Duodenal mucosa (tissue), 2 donors: ENCODE measurements around the gene CD82.
A peak's percentile ranks its signal among the peaks of the same experiment; 100 is the strongest.

Source experiments
- H3K27ac ChIP-seq: one replicate; pipeline ENCODE4 v1.7.0; 2013; ENCODE audit warnings: low read depth, low read length
- H3K27me3 ChIP-seq, 2 donors: one replicate each; pipeline ENCODE4 v1.7.0; 2013; ENCODE audit warnings: low read length in 2 of 2, control low read depth in 1 of 2; ENCODE audit not compliant: insufficient read depth in 2 of 2, control insufficient read depth in 1 of 2
- H3K36me3 ChIP-seq, 2 donors: one replicate each; pipeline ENCODE4 v1.7.0; 2013; ENCODE audit warnings: low read length in 2 of 2, control low read depth in 1 of 2; ENCODE audit not compliant: insufficient read depth in 2 of 2, control insufficient read depth in 1 of 2
- H3K4me1 ChIP-seq, 2 donors: one replicate each; pipeline ENCODE4 v1.7.0; 2013; ENCODE audit warnings: low read length in 2 of 2, control low read depth in 1 of 2; ENCODE audit not compliant: insufficient read depth in 2 of 2, control insufficient read depth in 1 of 2
- H3K4me3 ChIP-seq, 2 donors: one replicate each; pipeline ENCODE4 v1.7.0; 2013; ENCODE audit warnings: low read length in 2 of 2, low read depth in 1 of 2
- H3K9ac ChIP-seq, 2 donors: one replicate each; pipeline ENCODE4 v1.7.0; 2013; ENCODE audit warnings: low read length in 2 of 2, low read depth in 1 of 2
- H3K9me3 ChIP-seq, 2 donors: one replicate each; pipeline ENCODE4 v1.7.0; 2013; ENCODE audit warnings: low read length in 2 of 2, control low read depth in 1 of 2; ENCODE audit not compliant: control insufficient read depth in 1 of 2

The CD82 gene

GRCh38 chr11:44568331-44568657 lies 2.8 kb downstream of the CD82 start:
- Histone ChIP-seq H3K4me1 (peaks cover 82 to 87% of the 10 kb centered on the region in 2 donors), H3K4me3 (no peak overlapping the region), H3K27ac (peak overlapping the region; percentile 37), H3K9ac (peak overlapping the region in 1 of 2 donors; percentile 48), H3K9me3 (no peaks in the 10 kb centered on the region), H3K36me3 (no peaks in the 10 kb centered on the region), H3K27me3 (no peaks in the 10 kb centered on the region)

DNA sequence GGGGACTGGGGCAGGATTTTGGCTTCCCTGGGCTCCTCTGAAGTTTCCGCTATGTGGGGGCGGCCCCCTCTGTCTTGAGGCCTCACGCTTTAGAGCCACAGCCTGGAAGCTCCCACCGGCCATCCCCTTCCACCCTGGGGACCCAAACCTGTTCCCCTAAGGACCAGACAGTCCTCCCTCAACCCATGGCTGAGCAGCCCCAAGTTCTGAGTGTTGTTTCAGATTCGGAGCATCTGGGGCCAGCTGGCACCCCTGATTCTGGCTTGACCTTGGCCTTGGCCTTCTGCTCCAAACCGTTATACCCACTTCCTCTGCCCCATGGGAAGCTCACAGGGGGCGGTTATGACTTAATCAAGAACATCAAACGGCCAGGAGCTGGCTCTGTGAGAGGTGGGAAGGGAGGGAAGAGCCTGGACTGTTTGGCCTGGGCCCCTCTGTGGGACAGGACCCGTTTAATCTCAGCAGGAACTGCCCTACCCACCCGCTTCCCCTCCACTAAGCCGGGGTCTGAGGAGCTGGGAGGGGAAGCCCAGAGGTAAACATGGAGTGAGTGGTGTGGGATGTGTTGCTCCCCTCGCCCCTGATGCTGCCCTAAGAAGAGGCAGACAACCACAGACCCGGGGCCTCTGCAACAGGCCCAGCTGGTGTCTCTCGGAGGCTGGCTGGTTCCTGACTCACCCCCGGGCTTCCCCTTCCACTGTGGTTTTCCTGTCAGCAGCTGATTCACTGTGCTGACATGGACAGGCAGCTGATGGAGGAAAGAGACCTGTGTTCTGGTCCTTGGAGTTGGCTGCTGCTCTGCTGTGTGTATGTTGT lies 3.4 kb downstream of the CD82 start:
- H3K9ac ChIP-seq: peak overlapping the region in 1 of 2 donors; percentile 48
- H3K9me3 ChIP-seq: no peaks in the 10 kb centered on the region
- no peaks in the 10 kb centered on the region for H3K27me3 ChIP-seq
- peaks cover 82 to 87% of the 10 kb centered on the region in 2 donors for H3K4me1 ChIP-seq
- H3K27ac ChIP-seq: peak overlapping the region; percentile 37
- H3K4me3 ChIP-seq: peak overlapping the region; percentile 4 to 46
- no peaks in the 10 kb centered on the region for H3K36me3 ChIP-seq

DNA sequence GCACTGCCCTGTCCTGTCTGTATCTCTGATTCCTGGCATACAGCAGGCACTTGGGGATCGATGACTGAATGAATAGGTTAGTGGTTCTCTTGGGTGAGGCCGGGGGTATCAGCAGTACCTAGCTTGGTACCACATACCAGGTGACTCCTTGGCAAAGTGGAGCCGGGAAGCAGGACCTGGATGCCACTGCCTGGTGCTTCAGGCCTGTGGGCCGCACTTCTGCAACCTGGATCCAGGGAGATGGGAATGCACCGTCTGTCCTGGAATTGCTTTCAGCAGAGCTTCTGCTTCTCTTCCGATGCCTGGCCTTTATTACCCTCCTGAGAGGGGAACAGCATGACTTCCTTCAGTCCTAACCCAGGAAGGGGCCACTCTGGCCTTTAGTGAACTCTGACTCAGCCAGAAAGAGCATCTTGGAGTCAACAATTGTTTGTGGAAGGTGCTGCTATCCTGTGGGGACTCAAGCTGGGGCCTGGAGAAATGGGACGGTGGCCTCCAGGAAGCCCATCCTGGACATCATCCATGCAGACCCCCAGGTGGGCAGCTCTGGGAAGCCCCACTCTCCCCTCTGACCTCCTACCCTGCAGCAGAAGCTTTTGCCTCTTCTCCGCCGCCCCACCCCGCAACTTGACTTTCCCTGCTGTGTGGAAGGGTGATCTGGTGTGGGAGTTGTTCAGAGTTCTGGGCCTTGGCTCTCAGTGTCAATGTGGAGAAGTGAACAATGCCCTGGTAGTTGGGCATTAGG lies 5.1 kb downstream of the CD82 start:
- no peak overlapping the region for H3K27ac ChIP-seq
- H3K9ac ChIP-seq: peak overlapping the region in 1 of 2 donors; percentile 10
- no peak overlapping the region for H3K4me3 ChIP-seq
- H3K27me3 ChIP-seq: no peaks in the 10 kb centered on the region
- H3K4me1 ChIP-seq: peaks cover 77 to 93% of the 10 kb centered on the region in 2 donors
- no peaks in the 10 kb centered on the region for H3K9me3 ChIP-seq
- H3K36me3 ChIP-seq: no peaks in the 10 kb centered on the region

DNA sequence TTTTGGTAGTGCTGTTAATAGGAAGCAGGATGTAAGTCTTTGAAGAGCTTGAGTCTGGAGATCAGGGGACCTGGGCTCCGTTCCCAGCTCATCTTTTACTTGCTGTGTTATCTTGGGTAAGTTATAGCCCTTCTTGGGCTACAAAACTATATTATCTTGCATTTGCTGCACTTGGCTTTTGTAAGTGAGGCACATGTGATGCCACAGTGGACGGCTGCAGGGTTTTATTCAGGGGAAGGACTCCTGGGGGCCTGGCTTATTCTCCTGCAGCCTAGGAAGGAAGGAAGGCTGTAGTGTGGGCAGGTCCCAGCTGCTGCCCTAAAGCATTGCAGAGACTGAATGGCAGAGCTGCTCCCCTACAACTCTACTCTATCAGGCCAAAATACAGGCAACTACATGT lies 6.4 kb downstream of the CD82 start:
- Histone ChIP-seq H3K9ac (no peak overlapping the region), H3K4me1 (peaks cover 65 to 82% of the 10 kb centered on the region in 2 donors), H3K27ac (no peak overlapping the region), H3K27me3 (no peaks in the 10 kb centered on the region), H3K9me3 (no peaks in the 10 kb centered on the region), H3K36me3 (no peaks in the 10 kb centered on the region), H3K4me3 (no peak overlapping the region)

DNA sequence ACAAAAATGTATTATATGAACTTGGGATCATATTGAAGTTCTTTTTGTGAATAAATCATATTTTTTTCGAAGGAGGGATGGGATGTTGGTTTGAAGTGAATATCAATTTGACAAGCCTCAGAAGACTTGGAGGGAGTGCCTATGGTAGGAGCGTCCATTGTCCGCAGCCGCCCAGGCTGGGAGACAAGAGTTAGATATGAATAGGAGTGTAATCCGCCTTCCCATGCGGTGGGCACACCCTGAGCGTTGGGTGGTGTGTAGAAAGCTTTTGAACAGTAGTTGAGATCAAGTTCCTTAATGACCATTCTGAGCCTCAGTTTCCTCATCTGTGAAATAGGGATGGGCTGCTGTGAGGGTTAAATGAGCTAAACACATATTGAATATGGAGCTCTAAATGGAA lies 7.0 kb downstream of the CD82 start:
- peaks cover 0 to 2% of the 10 kb centered on the region in 2 donors for H3K36me3 ChIP-seq
- peaks cover 60 to 77% of the 10 kb centered on the region in 2 donors for H3K4me1 ChIP-seq
- H3K27ac ChIP-seq: no peak overlapping the region
- no peak overlapping the region for H3K9ac ChIP-seq
- H3K4me3 ChIP-seq: no peak overlapping the region
- H3K27me3 ChIP-seq: no peaks in the 10 kb centered on the region
- H3K9me3 ChIP-seq: no peaks in the 10 kb centered on the region

- Histone ChIP-seq H3K27me3 (no peaks in the 10 kb centered on the region), H3K4me3 (peak overlapping the region in 1 of 2 donors; percentile 13), H3K36me3 (peaks cover 0 to 3% of the 10 kb centered on the region in 2 donors), H3K9me3 (no peaks in the 10 kb centered on the region), H3K9ac (no peak overlapping the region), H3K27ac (no peak overlapping the region), H3K4me1 (peaks cover 56 to 76% of the 10 kb centered on the region in 2 donors)
Observed at GRCh38 chr11:44572884-44573283, 7.4 kb downstream of the CD82 start.

DNA sequence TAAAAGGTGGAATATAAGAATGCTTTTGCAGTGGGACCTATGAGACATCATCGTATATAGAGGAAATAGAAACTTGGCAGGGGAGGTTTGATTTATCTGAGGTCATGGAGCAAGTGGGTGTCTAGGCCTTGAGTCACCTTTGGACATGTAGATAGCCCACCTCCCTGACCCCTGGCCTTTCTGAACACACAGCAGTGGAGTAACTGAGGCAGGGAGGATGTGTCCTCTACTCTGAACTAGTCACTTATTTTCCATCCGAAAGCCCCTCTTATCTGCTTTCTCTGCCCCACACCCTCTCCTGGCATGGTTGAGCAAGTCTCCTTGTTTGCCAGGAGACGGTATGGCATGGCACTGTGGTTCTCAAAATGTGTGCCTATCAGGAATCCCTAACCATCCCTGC lies 7.9 kb downstream of the CD82 start:
- no peak overlapping the region for H3K27ac ChIP-seq

GRCh38 chr11:44574610-44575287 lies 9.3 kb downstream of the CD82 start:
- H3K4me1 ChIP-seq: peaks cover 52 to 74% of the 10 kb centered on the region in 2 donors
- H3K9me3 ChIP-seq: no peaks in the 10 kb centered on the region
- H3K27me3 ChIP-seq: no peaks in the 10 kb centered on the region
- H3K9ac ChIP-seq: no peak overlapping the region
- peaks cover 0 to 3% of the 10 kb centered on the region in 2 donors for H3K36me3 ChIP-seq
- H3K4me3 ChIP-seq: no peak overlapping the region
- no peak overlapping the region for H3K27ac ChIP-seq

More for the DNA sequence above, 7.9 kb downstream of the CD82 start:
- no peaks in the 10 kb centered on the region for H3K27me3 ChIP-seq
- no peaks in the 10 kb centered on the region for H3K9me3 ChIP-seq
- H3K9ac ChIP-seq: no peak overlapping the region
- peaks cover 54 to 76% of the 10 kb centered on the region in 2 donors for H3K4me1 ChIP-seq
- H3K4me3 ChIP-seq: peak overlapping the region in 1 of 2 donors; percentile 13
- H3K36me3 ChIP-seq: peaks cover 0 to 3% of the 10 kb centered on the region in 2 donors

GRCh38 chr11:44575288-44575672 lies 9.8 kb downstream of the CD82 start:
- no peak overlapping the region for H3K4me3 ChIP-seq
- peaks cover 0 to 3% of the 10 kb centered on the region in 2 donors for H3K36me3 ChIP-seq
- H3K27ac ChIP-seq: no peak overlapping the region
- H3K9me3 ChIP-seq: no peaks in the 10 kb centered on the region
- peaks cover 46 to 71% of the 10 kb centered on the region in 2 donors for H3K4me1 ChIP-seq
- H3K27me3 ChIP-seq: no peaks in the 10 kb centered on the region
- no peak overlapping the region for H3K9ac ChIP-seq

DNA sequence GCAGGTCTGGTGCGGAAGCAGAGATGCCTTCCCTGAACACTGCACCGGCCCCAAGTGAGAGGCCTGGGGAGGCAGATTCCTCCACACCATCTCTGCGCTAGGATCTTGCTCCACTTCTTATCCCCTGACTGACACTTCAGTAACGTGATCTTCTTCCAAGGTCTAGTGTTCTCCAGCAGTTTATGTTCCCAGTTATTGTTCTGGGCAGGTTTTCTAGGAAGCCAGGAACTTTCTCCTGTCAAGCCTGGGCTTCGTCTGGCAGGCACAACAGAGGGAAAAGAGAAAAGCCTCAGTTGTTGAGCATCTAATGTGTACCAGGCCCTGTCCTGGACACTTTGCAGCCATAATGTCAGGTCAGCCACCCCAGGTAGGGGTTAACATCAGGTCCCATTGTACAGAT lies 10.5 kb downstream of the CD82 start:
- H3K4me3 ChIP-seq: no peak overlapping the region
- no peaks in the 10 kb centered on the region for H3K9me3 ChIP-seq
- no peaks in the 10 kb centered on the region for H3K27me3 ChIP-seq
- H3K9ac ChIP-seq: no peak overlapping the region
- H3K27ac ChIP-seq: no peak overlapping the region
- peaks cover 39 to 64% of the 10 kb centered on the region in 2 donors for H3K4me1 ChIP-seq
- peaks cover 0 to 4% of the 10 kb centered on the region in 2 donors for H3K36me3 ChIP-seq
